PC-3 (cell line): Measurements from ENCODE around the gene IP6K3.

ENCODE experiments used
- CTCF ChIP-seq: fragments of 300-600 bp; sonication (generic); conservative IDR thresholded peaks from 2 replicates; pipeline ENCODE4 v1.5.1; 2017; ENCODE audit warnings: antibody characterized with exemption, low read depth, mild to moderate bottlenecking, low read length
- EZH2 ChIP-seq: fragments of 300-600 bp; sonication (generic); IDR thresholded peaks from one replicate; pipeline ENCODE4 v1.6.1; 2017; ENCODE audit warnings: antibody characterized with exemption, mild to moderate bottlenecking, low read length; ENCODE audit not compliant: unreplicated experiment
- EZH2phosphoT487 ChIP-seq: fragments of 300-600 bp; sonication (generic); IDR thresholded peaks from 2 replicates; pipeline ENCODE4 v1.6.1; 2018; ENCODE audit warnings: mild to moderate bottlenecking, antibody characterized with exemption, low read length, borderline replicate concordance

GRCh38 chr6:33713786-33714185 is 32.9 kb downstream of the IP6K3 start:
- TF ChIP-seq CTCF (no peak), EZH2phosphoT487 (no peak), EZH2 (no peak)
